Neural progenitor cell (in vitro differentiated cells): ENCODE results near the gene TAF10.

ENCODE experiments used
- EZH2 ChIP-seq: fragments of 200-600 bp; sonication (generic); IDR thresholded peaks from 2 replicates; pipeline ENCODE4 v1.6.1; 2017; ENCODE audit warnings: antibody characterized with exemption, mild to moderate bottlenecking, moderate library complexity
- EZH2phosphoT487 ChIP-seq: fragments of 200-600 bp; sonication (generic); IDR thresholded peaks from 2 replicates; pipeline ENCODE4 v1.6.1; 2017; ENCODE audit warnings: antibody characterized with exemption
- TF ChIP-seq, protein P1 (sequence below): fragments of 200-600 bp; sonication (generic); IDR thresholded peaks from 2 replicates; pipeline ENCODE4 v1.5.1; 2017; ENCODE audit warnings: antibody characterized with exemption, mild to moderate bottlenecking

DNA sequence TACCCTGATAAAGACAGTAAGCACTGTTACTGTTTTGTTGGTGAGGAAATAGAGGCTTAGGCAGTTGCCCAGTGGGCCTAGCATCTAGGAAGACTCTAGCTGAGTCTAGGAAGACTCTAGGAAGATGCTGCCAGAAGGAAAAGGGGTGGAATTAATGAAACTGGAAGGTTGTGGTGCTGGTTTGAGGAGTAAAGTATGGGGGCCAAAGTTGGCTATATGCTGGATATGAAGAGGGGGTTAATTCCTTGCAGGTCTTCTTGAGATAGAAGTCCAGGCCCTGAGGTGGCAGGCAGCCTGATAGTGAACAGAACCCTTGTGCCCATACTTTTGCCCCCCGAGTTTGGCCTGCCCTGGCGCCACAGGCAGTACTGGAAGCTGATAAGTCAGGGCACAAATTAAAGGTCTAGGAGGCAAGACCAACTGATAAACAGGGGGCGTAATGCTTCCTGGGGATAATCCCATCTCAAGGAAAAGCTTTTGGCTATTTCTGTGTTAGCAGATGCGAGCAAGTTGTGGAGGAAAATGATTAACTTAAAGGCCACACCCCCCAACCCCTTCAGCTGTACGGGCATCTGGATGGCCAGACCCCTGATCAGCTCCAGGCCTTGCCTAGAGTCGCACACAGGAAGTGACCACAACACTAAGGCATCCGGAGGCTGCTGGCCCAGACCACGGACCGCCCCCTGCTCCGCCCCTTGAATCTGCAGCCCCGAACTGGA lies 5.4 kb downstream of the TAF10 start:
- TF ChIP-seq, protein P1, sequence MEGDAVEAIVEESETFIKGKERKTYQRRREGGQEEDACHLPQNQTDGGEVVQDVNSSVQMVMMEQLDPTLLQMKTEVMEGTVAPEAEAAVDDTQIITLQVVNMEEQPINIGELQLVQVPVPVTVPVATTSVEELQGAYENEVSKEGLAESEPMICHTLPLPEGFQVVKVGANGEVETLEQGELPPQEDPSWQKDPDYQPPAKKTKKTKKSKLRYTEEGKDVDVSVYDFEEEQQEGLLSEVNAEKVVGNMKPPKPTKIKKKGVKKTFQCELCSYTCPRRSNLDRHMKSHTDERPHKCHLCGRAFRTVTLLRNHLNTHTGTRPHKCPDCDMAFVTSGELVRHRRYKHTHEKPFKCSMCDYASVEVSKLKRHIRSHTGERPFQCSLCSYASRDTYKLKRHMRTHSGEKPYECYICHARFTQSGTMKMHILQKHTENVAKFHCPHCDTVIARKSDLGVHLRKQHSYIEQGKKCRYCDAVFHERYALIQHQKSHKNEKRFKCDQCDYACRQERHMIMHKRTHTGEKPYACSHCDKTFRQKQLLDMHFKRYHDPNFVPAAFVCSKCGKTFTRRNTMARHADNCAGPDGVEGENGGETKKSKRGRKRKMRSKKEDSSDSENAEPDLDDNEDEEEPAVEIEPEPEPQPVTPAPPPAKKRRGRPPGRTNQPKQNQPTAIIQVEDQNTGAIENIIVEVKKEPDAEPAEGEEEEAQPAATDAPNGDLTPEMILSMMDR, result no peak
- TF ChIP-seq EZH2 (no peak), EZH2phosphoT487 (no peak)
